Vagina (tissue), 2 donors: Measurements from ENCODE around the gene ELF3.

Source experiments
- POLR2A ChIP-seq, 2 donors: fragments of 450-650 bp; IDR thresholded peaks; one replicate each; pipeline ENCODE4 v1.6.1; 2017; ENCODE audit warnings: antibody characterized with exemption in 2 of 2, mild to moderate bottlenecking in 2 of 2, moderate library complexity in 2 of 2
- POLR2AphosphoS5 ChIP-seq, 2 donors: sonication (generic); formaldehyde crosslinking; IDR thresholded peaks; one replicate each; pipeline ENCODE4 v1.9.0; 2017; ENCODE audit warnings: antibody characterized with exemption in 2 of 2, mild to moderate bottlenecking in 2 of 2, low read depth in 1 of 2; ENCODE audit not compliant: insufficient read depth in 1 of 2
- TF ChIP-seq, protein P1 (sequence below), 3 experiments: fragments of 450-650 bp in 2 of 3; fragments of 200-600 bp in 1 of 3; sonication (generic) in 1 of 3; IDR thresholded peaks; one replicate each; pipeline ENCODE4 v1.5.1; 2017 to 2019; ENCODE audit warnings: antibody characterized with exemption in 3 of 3, mild to moderate bottlenecking in 2 of 3, moderate library complexity in 2 of 3

DNA sequence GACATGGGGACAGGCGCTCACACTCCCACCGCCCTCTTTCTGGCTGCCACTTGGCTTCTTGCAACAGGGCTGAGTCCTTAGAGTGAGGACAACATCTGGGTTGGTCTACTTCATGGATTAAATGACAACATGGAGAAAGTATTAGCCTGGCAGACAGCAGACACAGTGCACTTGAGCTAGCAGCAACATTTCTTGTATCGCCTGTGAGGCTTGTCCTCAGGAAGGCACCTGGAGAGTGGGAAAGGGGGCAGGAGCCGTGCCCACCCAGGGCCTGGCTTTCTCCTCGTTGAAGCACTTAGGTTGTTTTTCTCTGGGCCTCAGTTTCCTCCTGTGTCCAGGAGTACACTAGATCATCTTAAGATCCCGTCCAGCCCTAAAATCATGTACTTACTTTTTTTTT is 3.7 kb downstream of the ELF3 start:
- TF ChIP-seq POLR2A (IDR thresholded peaks at IDR 0.05), result no peak
- TF ChIP-seq, protein P1, sequence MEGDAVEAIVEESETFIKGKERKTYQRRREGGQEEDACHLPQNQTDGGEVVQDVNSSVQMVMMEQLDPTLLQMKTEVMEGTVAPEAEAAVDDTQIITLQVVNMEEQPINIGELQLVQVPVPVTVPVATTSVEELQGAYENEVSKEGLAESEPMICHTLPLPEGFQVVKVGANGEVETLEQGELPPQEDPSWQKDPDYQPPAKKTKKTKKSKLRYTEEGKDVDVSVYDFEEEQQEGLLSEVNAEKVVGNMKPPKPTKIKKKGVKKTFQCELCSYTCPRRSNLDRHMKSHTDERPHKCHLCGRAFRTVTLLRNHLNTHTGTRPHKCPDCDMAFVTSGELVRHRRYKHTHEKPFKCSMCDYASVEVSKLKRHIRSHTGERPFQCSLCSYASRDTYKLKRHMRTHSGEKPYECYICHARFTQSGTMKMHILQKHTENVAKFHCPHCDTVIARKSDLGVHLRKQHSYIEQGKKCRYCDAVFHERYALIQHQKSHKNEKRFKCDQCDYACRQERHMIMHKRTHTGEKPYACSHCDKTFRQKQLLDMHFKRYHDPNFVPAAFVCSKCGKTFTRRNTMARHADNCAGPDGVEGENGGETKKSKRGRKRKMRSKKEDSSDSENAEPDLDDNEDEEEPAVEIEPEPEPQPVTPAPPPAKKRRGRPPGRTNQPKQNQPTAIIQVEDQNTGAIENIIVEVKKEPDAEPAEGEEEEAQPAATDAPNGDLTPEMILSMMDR (IDR thresholded peaks at IDR 0.05), result no peak
- no peak for TF ChIP-seq POLR2AphosphoS5 (IDR thresholded peaks at IDR 0.05; ENCODE audit: insufficient read depth in 1 of 2, low read depth in 1 of 2)
